GM23248 (cell line): Measurements from ENCODE around the gene DOCK9.

Experiments
- EZH2 ChIP-seq: fragments of 200-600 bp; sonication (generic); IDR thresholded peaks from 2 replicates; pipeline ENCODE4 v1.6.1; 2018; ENCODE audit warnings: antibody characterized with exemption, mild to moderate bottlenecking; ENCODE audit not compliant: insufficient read depth, poor library complexity, severe bottlenecking
- EZH2phosphoT487 ChIP-seq: fragments of 200-600 bp; sonication (generic); IDR thresholded peaks from 2 replicates; pipeline ENCODE4 v1.6.1; 2018; ENCODE audit warnings: antibody characterized with exemption, moderate library complexity, mild to moderate bottlenecking, low read depth; ENCODE audit not compliant: insufficient read depth

DNA sequence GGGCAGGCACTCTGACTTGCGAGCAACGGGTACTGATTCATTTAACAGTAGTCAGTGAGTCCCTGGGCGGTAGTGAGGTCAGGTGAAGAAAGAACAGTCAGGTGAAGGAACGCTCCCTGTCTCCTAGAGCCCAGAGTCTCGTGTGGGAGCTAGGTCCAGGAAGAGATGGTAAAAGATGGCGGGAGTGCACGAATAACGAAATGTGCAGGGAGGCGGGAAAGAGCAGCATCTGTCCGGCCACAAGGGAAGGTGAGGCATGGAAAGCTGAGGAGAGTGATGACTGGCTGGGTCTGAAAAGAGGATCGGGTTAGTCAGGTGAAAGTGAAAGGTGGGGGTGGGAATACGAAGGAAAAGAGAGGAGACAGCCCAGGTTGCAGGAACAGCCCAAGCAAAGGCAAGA is 161.5 kb downstream of the DOCK9 start:
- TF ChIP-seq EZH2 (no peak), EZH2phosphoT487 (no peak)
